ACC112 (cell line): ENCODE data around the gene EXOC1L.
A peak's percentile ranks its signal among the peaks of the same experiment; 100 is the strongest.

Source experiments
- H2AFZ ChIP-seq: fragments of 200-600 bp; sonication (generic); one replicate; pipeline ENCODE4 v1.6.0; 2017; ENCODE audit warnings: antibody characterized with exemption, low read length; ENCODE audit not compliant: unreplicated experiment
- H3K27ac ChIP-seq: fragments of 200-600 bp; sonication (generic); 2 replicates; pipeline ENCODE4 v1.5.1; 2014; ENCODE audit warnings: low read depth, mild to moderate bottlenecking, antibody characterized with exemption, low read length, moderate library complexity
- H3K27me3 ChIP-seq: fragments of 200-600 bp; sonication (generic); 2 replicates; pipeline ENCODE4 v1.6.1; 2014; ENCODE audit warnings: mild to moderate bottlenecking, antibody characterized with exemption, low read length, moderate library complexity, mixed read lengths; ENCODE audit not compliant: insufficient read depth
- H3K36me3 ChIP-seq: fragments of 200-600 bp; sonication (generic); 2 replicates; pipeline ENCODE4 v1.6.1; 2016; ENCODE audit warnings: mild to moderate bottlenecking, antibody characterized with exemption, low read length, moderate library complexity, mixed read lengths; ENCODE audit not compliant: insufficient read depth
- H3K4me1 ChIP-seq: fragments of 200-600 bp; sonication (generic); one replicate; pipeline ENCODE4 v1.6.1; 2016; ENCODE audit warnings: low read length, mixed read lengths; ENCODE audit not compliant: insufficient read depth, unreplicated experiment, control insufficient read depth
- H3K4me3 ChIP-seq: fragments of 200-600 bp; sonication (generic); 2 replicates; pipeline ENCODE4 v1.5.1; 2014; ENCODE audit warnings: mild to moderate bottlenecking, low read depth, low read length
- H3K79me2 ChIP-seq: fragments of 200-600 bp; sonication (generic); one replicate; pipeline ENCODE4 v1.6.0; 2016; ENCODE audit warnings: low read length; ENCODE audit not compliant: control insufficient read depth, unreplicated experiment, insufficient read depth

The EXOC1L gene

GRCh38 chr4:55854129-55854528, 34.5 kb downstream of the EXOC1L start:
- Histone ChIP-seq H3K4me3 (peak overlapping the region; percentile 82), H3K4me1 (peaks cover 20% of the 10 kb centered on the region), H3K79me2 (peaks cover 42% of the 10 kb centered on the region), H3K27me3 (no peaks in the 10 kb centered on the region), H3K27ac (peak overlapping the region; percentile 43), H2AFZ (peak overlapping the region; percentile 83), H3K36me3 (peaks cover 8% of the 10 kb centered on the region)

GRCh38 chr4:55857586-55857985, 38.0 kb downstream of the EXOC1L start:
- Histone ChIP-seq H3K4me1 (peaks cover 20% of the 10 kb centered on the region), H3K4me3 (no peak overlapping the region), H3K79me2 (peaks cover 46% of the 10 kb centered on the region), H3K27ac (no peak overlapping the region), H2AFZ (no peak overlapping the region), H3K36me3 (peaks cover 8% of the 10 kb centered on the region), H3K27me3 (no peaks in the 10 kb centered on the region)

- peaks cover 15% of the 10 kb centered on the region for H3K4me1 ChIP-seq
- H3K27me3 ChIP-seq = no peaks in the 10 kb centered on the region
- peaks cover 8% of the 10 kb centered on the region for H3K36me3 ChIP-seq
- peaks cover 35% of the 10 kb centered on the region for H3K79me2 ChIP-seq
- H3K4me3 ChIP-seq = no peak overlapping the region
- H2AFZ ChIP-seq = no peak overlapping the region
- no peak overlapping the region for H3K27ac ChIP-seq
Measured at GRCh38 chr4:55859711-55860110, 40.1 kb downstream of the EXOC1L start.

- Histone ChIP-seq H3K27me3 (no peaks in the 10 kb centered on the region), H3K79me2 (peaks cover 10% of the 10 kb centered on the region), H3K4me3 (no peak overlapping the region), H3K4me1 (peaks cover 25% of the 10 kb centered on the region), H3K36me3 (peaks cover 5% of the 10 kb centered on the region; the same call in 1 of the 2 replicates), H2AFZ (no peak overlapping the region), H3K27ac (peak overlapping the region; percentile 83)
Measured at GRCh38 chr4:55864577-55865223, 45.1 kb downstream of the EXOC1L start.

GRCh38 chr4:55865228-55865806, 45.7 kb downstream of the EXOC1L start:
- Histone ChIP-seq H3K27me3 (no peaks in the 10 kb centered on the region), H2AFZ (peak overlapping the region; percentile 73), H3K27ac (peak overlapping the region; percentile 83), H3K79me2 (peaks cover 8% of the 10 kb centered on the region), H3K36me3 (peaks cover 5% of the 10 kb centered on the region; the same call in 1 of the 2 replicates), H3K4me1 (peaks cover 25% of the 10 kb centered on the region), H3K4me3 (peak overlapping the region; percentile 57)

- Histone ChIP-seq H3K4me3 (peak overlapping the region; percentile 58), H2AFZ (no peak overlapping the region), H3K4me1 (peaks cover 25% of the 10 kb centered on the region), H3K27me3 (no peaks in the 10 kb centered on the region), H3K36me3 (peaks cover 11% of the 10 kb centered on the region; the same call in 1 of the 2 replicates), H3K79me2 (peaks cover 8% of the 10 kb centered on the region), H3K27ac (peak overlapping the region; percentile 83)
Measured at GRCh38 chr4:55866290-55866907, 46.8 kb downstream of the EXOC1L start.

GRCh38 chr4:55866973-55867574, 47.5 kb downstream of the EXOC1L start:
- Histone ChIP-seq H3K27me3 (no peaks in the 10 kb centered on the region), H3K27ac (peak overlapping the region; percentile 83), H3K4me1 (peaks cover 25% of the 10 kb centered on the region), H3K4me3 (peak overlapping the region; percentile 58), H3K79me2 (peaks cover 8% of the 10 kb centered on the region), H3K36me3 (peaks cover 11% of the 10 kb centered on the region; the same call in 1 of the 2 replicates), H2AFZ (peak overlapping the region; percentile 72)

- Histone ChIP-seq H2AFZ (no peak overlapping the region), H3K27me3 (no peaks in the 10 kb centered on the region), H3K4me1 (peaks cover 25% of the 10 kb centered on the region), H3K4me3 (no peak overlapping the region), H3K79me2 (peaks cover 8% of the 10 kb centered on the region), H3K27ac (no peak overlapping the region), H3K36me3 (peaks cover 11% of the 10 kb centered on the region; the same call in 1 of the 2 replicates)
Measured at GRCh38 chr4:55868581-55869090, 49.0 kb downstream of the EXOC1L start.

- Histone ChIP-seq H3K79me2 (peaks cover 8% of the 10 kb centered on the region), H3K27ac (no peak overlapping the region), H3K4me3 (no peak overlapping the region), H3K4me1 (peaks cover 9% of the 10 kb centered on the region), H3K27me3 (no peaks in the 10 kb centered on the region), H2AFZ (no peak overlapping the region), H3K36me3 (peaks cover 17% of the 10 kb centered on the region; the same call in 1 of the 2 replicates)
Measured at GRCh38 chr4:55871299-55871800, 51.8 kb downstream of the EXOC1L start.

GRCh38 chr4:55874831-55875230, 55.2 kb downstream of the EXOC1L start:
- no peaks in the 10 kb centered on the region for H3K27me3 ChIP-seq
- peaks cover 21% of the 10 kb centered on the region for H3K36me3 ChIP-seq
- H3K4me3 ChIP-seq = no peak overlapping the region
- H3K4me1 ChIP-seq = no peaks in the 10 kb centered on the region
- H3K79me2 ChIP-seq = no peaks in the 10 kb centered on the region
- no peak overlapping the region for H3K27ac ChIP-seq
- no peak overlapping the region for H2AFZ ChIP-seq
